ENCODE results near the gene SPATA18. TPM values are rescaled to one million over a fixed set of nuclear protein-coding genes. Genes with fewer than 3 reads are reported as not detected.

Gene SPATA18
- total RNA-seq, 2 experiments from 2014 or later = not detected

GRCh38 chr4:52028970-52029369, 22.1 kb upstream of the SPATA18 start:
- no peak overlapping the region for H3K4me3 ChIP-seq (ENCODE audit: low read length)
- TF ChIP-seq CTCF (IDR thresholded peaks at IDR 0.05) = no peak
- H3K36me3 ChIP-seq (ENCODE audit: insufficient read depth, low read length) = no peaks in the 10 kb centered on the region
- intact Hi-C loops (cut with DNase I, micrococcal nuclease) = loop anchor here in 1 of 2 experiments (5.0 kb wide), 1 partner anchor 132 kb away; no protein-coding TSS in a partner anchor
- no peak overlapping the region for H3K27ac ChIP-seq (ENCODE audit: low read depth in 1 of 2, low read length in 2 of 2)
- POLR2A ChIA-PET = no interaction called here
- H3K9me3 ChIP-seq (ENCODE audit: control insufficient read depth in 1 of 2, insufficient read depth in 1 of 2, low read length in 2 of 2) = no peaks in the 10 kb centered on the region
- Mint-ChIP-seq H3K27me3 (no peaks in the 10 kb centered on the region), H3K4me3 (no peak overlapping the region), H3K4me1 (ENCODE audit: low read depth) (no peaks in the 10 kb centered on the region), H3K27ac (no peak overlapping the region), H3K9me3 (no peaks in the 10 kb centered on the region), H3K36me3 (ENCODE audit: low read depth) (peaks cover 47% of the 10 kb centered on the region)
- DNase-seq (no peak), ATAC-seq (ENCODE audit: poor library complexity) (no peak)
- H3K4me1 ChIP-seq (ENCODE audit: insufficient read depth, low read length) = no peaks in the 10 kb centered on the region
- CTCF ChIA-PET = no interaction called here
- H3K27me3 ChIP-seq (ENCODE audit: control insufficient read depth in 1 of 2, insufficient read depth in 2 of 2, low read length in 2 of 2) = no peaks in the 10 kb centered on the region

GRCh38 chr4:52032005-52032404, 19.1 kb upstream of the SPATA18 start:
- Histone ChIP-seq H3K27me3 (ENCODE audit: control insufficient read depth in 1 of 2, insufficient read depth in 2 of 2, low read length in 2 of 2) (no peaks in the 10 kb centered on the region), H3K36me3 (ENCODE audit: insufficient read depth, low read length) (no peaks in the 10 kb centered on the region), H3K9me3 (ENCODE audit: control insufficient read depth in 1 of 2, insufficient read depth in 1 of 2, low read length in 2 of 2) (no peaks in the 10 kb centered on the region), H3K4me3 (ENCODE audit: low read length) (no peak overlapping the region), H3K4me1 (ENCODE audit: insufficient read depth, low read length) (no peaks in the 10 kb centered on the region), H3K27ac (ENCODE audit: low read depth in 1 of 2, low read length in 2 of 2) (no peak overlapping the region)
- Mint-ChIP-seq H3K9me3 (no peaks in the 10 kb centered on the region), H3K27me3 (no peaks in the 10 kb centered on the region), H3K27ac (no peak overlapping the region), H3K4me3 (no peak overlapping the region), H3K4me1 (ENCODE audit: low read depth) (peaks cover 21% of the 10 kb centered on the region), H3K36me3 (ENCODE audit: low read depth) (peaks cover 34% of the 10 kb centered on the region)
- no peak for TF ChIP-seq CTCF (IDR thresholded peaks at IDR 0.05)
- ATAC-seq (ENCODE audit: poor library complexity) = no peak
- ChIA-PET POLR2A (no interaction called here), CTCF (no interaction called here)
- intact Hi-C loops (cut with DNase I, micrococcal nuclease) = no loop called here
- no peak for DNase-seq

GRCh38 chr4:52035190-52035589, 15.9 kb upstream of the SPATA18 start:
- Histone ChIP-seq H3K9me3 (ENCODE audit: control insufficient read depth in 1 of 2, insufficient read depth in 1 of 2, low read length in 2 of 2) (no peaks in the 10 kb centered on the region), H3K27ac (ENCODE audit: low read depth in 1 of 2, low read length in 2 of 2) (no peak overlapping the region), H3K4me1 (ENCODE audit: insufficient read depth, low read length) (peaks cover 10% of the 10 kb centered on the region), H3K4me3 (ENCODE audit: low read length) (no peak overlapping the region), H3K36me3 (ENCODE audit: insufficient read depth, low read length) (no peaks in the 10 kb centered on the region), H3K27me3 (ENCODE audit: control insufficient read depth in 1 of 2, insufficient read depth in 2 of 2, low read length in 2 of 2) (no peaks in the 10 kb centered on the region)
- ChIA-PET POLR2A (no interaction called here), CTCF (interaction anchor here (1.3 kb wide), 1 partner anchor 9 kb away, joined by 3 read pairs; no protein-coding TSS in a partner anchor)
- Mint-ChIP-seq H3K36me3 (ENCODE audit: low read depth) (peaks cover 17% of the 10 kb centered on the region), H3K27me3 (no peaks in the 10 kb centered on the region), H3K9me3 (no peaks in the 10 kb centered on the region), H3K27ac (no peak overlapping the region), H3K4me3 (peak overlapping the region; percentile 77), H3K4me1 (ENCODE audit: low read depth) (peaks cover 39% of the 10 kb centered on the region)
- intact Hi-C loops (cut with DNase I, micrococcal nuclease) = loop anchor here in 1 of 2 experiments (5.0 kb wide), 1 partner anchor 193 kb away; the partner anchor contains the start of gene DCUN1D4
- DNase-seq = no peak
- no peak for TF ChIP-seq CTCF (IDR thresholded peaks at IDR 0.05)
- ATAC-seq (ENCODE audit: poor library complexity) = no peak

Measured in CD4-positive, alpha-beta T cell (primary cell).